GM10248 (cell line): Measurements from ENCODE around the gene ILKAP.

Experiments
- CTCF ChIA-PET: fragments of 300-600 bp; sonication (Branson Sonifier 250); formaldehyde crosslinking; extraction: SDS; loops from one replicate; lab custom pipeline; 2021; ENCODE audit warnings: antibody characterized with exemption; lab: Yijun Ruan, JAX
- POLR2A ChIA-PET: fragments of 350-650 bp; sonication (Branson Sonifier 250); formaldehyde crosslinking; extraction: SDS; loops from one replicate; lab custom pipeline; 2020; ENCODE audit warnings: antibody characterized with exemption; lab: Yijun Ruan, JAX
- DNase-seq: peaks from one replicate; pipeline ENCODE4 v3.0.0; 2012; ENCODE audit errors: extremely low spot score
- CTCF ChIP-seq: IDR thresholded peaks from 2 replicates; pipeline ENCODE4 v1.5.1; 2012; ENCODE audit warnings: mild to moderate bottlenecking, low read depth; ENCODE audit errors: extremely low read depth, missing control alignments, control extremely low read depth

Gene ILKAP

GRCh38 chr2:238241970-238242369, 38.5 kb upstream of the ILKAP start:
- no peak for DNase-seq
- POLR2A ChIA-PET: no interaction called here
- CTCF ChIA-PET: interaction anchor here (1.1 to 1.5 kb wide), 2 partner anchors 21 to 24 kb away, joined by 3 read pairs; no protein-coding TSS in a partner anchor
- no peak for TF ChIP-seq CTCF

GRCh38 chr2:238240757-238241711, 37.5 kb upstream of the ILKAP start:
- ChIA-PET CTCF (interaction anchor here (1.1 to 1.5 kb wide), 4 partner anchors 20 to 25 kb away, joined by 3 read pairs; no protein-coding TSS in a partner anchor), POLR2A (no interaction called here)
- DNase-seq: no peak
- no peak for TF ChIP-seq CTCF

GRCh38 chr2:238239863-238240756, 36.6 kb upstream of the ILKAP start, which contains the start of gene HES6:
HES6 (minus strand) TSS chr2:238240038; CDS start chr2:238239905, 133 bp downstream.
- DNase-seq: peak; percentile 93
- TF ChIP-seq CTCF: no peak
- POLR2A ChIA-PET: no interaction called here
- CTCF ChIA-PET: interaction anchor here (1.0 to 1.5 kb wide), 4 partner anchors 10 to 26 kb away, joined by 3 read pairs; no protein-coding TSS in a partner anchor

- no peak for TF ChIP-seq CTCF
- CTCF ChIA-PET: interaction anchor here (1.0 to 1.3 kb wide), 2 partner anchors 10 to 22 kb away, joined by 3 read pairs; no protein-coding TSS in a partner anchor
- no peak for DNase-seq
- POLR2A ChIA-PET: no interaction called here
Observed at GRCh38 chr2:238239543-238239862, 36.0 kb upstream of the ILKAP start.

- no peak for TF ChIP-seq CTCF
- ChIA-PET POLR2A (no interaction called here), CTCF (interaction anchor here (3.0 kb wide), 1 partner anchor 24 kb away, joined by 10 read pairs; no protein-coding TSS in a partner anchor)
- no peak for DNase-seq
Observed at GRCh38 chr2:238238766-238239542, 35.5 kb upstream of the ILKAP start.
